PC-9 (cell line): ENCODE measurements around the gene ANKRD33B. TPM values are rescaled to one million over a fixed set of nuclear protein-coding genes. Genes with fewer than 3 reads are reported as not detected.

Source experiments
- BruUV-seq: library from RNA; stranded (reverse); fragments of 400-500 nt; replicated peaks from 2 replicates; lab custom pipeline; 2021; lab: Mats Ljungman, UMichigan
- CTCF ChIA-PET: fragments of 300-600 bp; sonication (Branson Sonifier 250); formaldehyde crosslinking; loops from one replicate; lab custom pipeline; 2022; ENCODE audit warnings: antibody characterized with exemption; lab: Charles Lee
- POLR2A ChIA-PET: fragments of 300-600 bp; sonication (Branson Sonifier 250); formaldehyde crosslinking; loops from one replicate; lab custom pipeline; 2022; ENCODE audit warnings: antibody characterized with exemption; ENCODE audit not compliant: unreplicated experiment; lab: Charles Lee
- DNase-seq, 2 experiments: peaks; one replicate each; pipeline versions ENCODE4 v3.0.0 to v3.0.0-alpha.2; 2015 to 2022; ENCODE audit warnings: mixed read lengths in 1 of 2
- H2AFZ ChIP-seq: fragments of 200-600 bp; sonication (generic); 2 replicates; pipeline ENCODE4 v1.8.1; 2017; ENCODE audit warnings: antibody characterized with exemption
- H3F3A ChIP-seq: fragments of 200-600 bp; sonication (generic); 2 replicates; pipeline ENCODE4 v1.8.1; 2017; ENCODE audit warnings: antibody characterized with exemption, mild to moderate bottlenecking, low read depth; ENCODE audit not compliant: insufficient read depth
- H3K27ac ChIP-seq: fragments of 200-600 bp; sonication (generic); 2 replicates; pipeline ENCODE4 v1.6.1; 2016; ENCODE audit warnings: mixed run types
- H3K27me3 ChIP-seq: fragments of 200-600 bp; sonication (generic); 2 replicates; pipeline ENCODE4 v1.6.1; 2016; ENCODE audit warnings: low read depth, mixed run types; ENCODE audit not compliant: insufficient read depth
- H3K36me3 ChIP-seq: fragments of 200-600 bp; sonication (generic); 2 replicates; pipeline ENCODE4 v1.6.1; 2016; ENCODE audit warnings: low read depth, mixed run types
- H3K4me1 ChIP-seq: fragments of 200-600 bp; sonication (generic); replicated peaks from 2 replicates; pipeline ENCODE4 v1.6.1; 2016; ENCODE audit warnings: mixed run types; ENCODE audit not compliant: insufficient read depth
- H3K4me2 ChIP-seq: fragments of 200-600 bp; sonication (generic); 2 replicates; pipeline ENCODE4 v1.6.1; 2017; ENCODE audit warnings: mixed run types
- H3K4me3 ChIP-seq: fragments of 200-600 bp; sonication (generic); 2 replicates; pipeline ENCODE4 v1.6.1; 2016; ENCODE audit warnings: mixed run types
- H3K79me2 ChIP-seq: fragments of 200-600 bp; sonication (generic); 2 replicates; pipeline ENCODE4 v1.6.1; 2017; ENCODE audit warnings: low read depth, mixed run types
- H3K9me2 ChIP-seq: fragments of 200-600 bp; sonication (generic); 2 replicates; pipeline ENCODE4 v1.8.1; 2017; ENCODE audit warnings: mild to moderate bottlenecking; ENCODE audit not compliant: insufficient read depth
- H3K9me3 ChIP-seq: fragments of 200-600 bp; sonication (generic); 2 replicates; pipeline ENCODE4 v1.8.1; 2016; ENCODE audit warnings: low read depth; ENCODE audit not compliant: insufficient read depth
- H4K20me1 ChIP-seq: fragments of 200-600 bp; sonication (generic); 2 replicates; pipeline ENCODE4 v1.8.1; 2017; ENCODE audit not compliant: insufficient read depth
- CTCF ChIP-seq: fragments of 200-600 bp; sonication (generic); conservative IDR thresholded peaks from 2 replicates; pipeline ENCODE4 v1.6.1; 2017; ENCODE audit warnings: mixed run types, antibody characterized with exemption, mild to moderate bottlenecking, moderate library complexity
- EZH2 ChIP-seq: fragments of 200-600 bp; sonication (generic); IDR thresholded peaks from 2 replicates; pipeline ENCODE4 v1.8.0; 2017; ENCODE audit warnings: antibody characterized with exemption, low read depth
- intact Hi-C: fragments of 100-400 bp; cut with micrococcal nuclease; formaldehyde crosslinking; loops from one replicate; pipeline ENCODE4 v1.10.0; 2022; ENCODE audit not compliant: unreplicated experiment
- total RNA-seq: library from RNA; stranded (reverse); gene quantifications from 2 replicates; pipeline ENCODE4 v1.2.3, GENCODE V29; 2021

The ANKRD33B gene
- total RNA-seq, 1 experiment from 2014 or later: 32.1 TPM

GRCh38 chr5:10528827-10529226 is 35.0 kb upstream of the ANKRD33B start:
- Histone ChIP-seq H3F3A (peaks cover 7% of the 10 kb centered on the region; the same call in 1 of the 2 replicates), H2AFZ (no peak overlapping the region), H3K4me1 (peaks cover 36% of the 10 kb centered on the region), H3K4me2 (no peak overlapping the region), H3K36me3 (no peaks in the 10 kb centered on the region), H3K9me3 (no peaks in the 10 kb centered on the region), H3K4me3 (no peak overlapping the region), H3K27me3 (no peaks in the 10 kb centered on the region), H4K20me1 (no peaks in the 10 kb centered on the region), H3K79me2 (no peaks in the 10 kb centered on the region), H3K9me2 (no peaks in the 10 kb centered on the region), H3K27ac (no peak overlapping the region)
- CTCF ChIA-PET: interaction anchor here (0.6 kb wide), 1 partner anchor 394 kb away, joined by 3 read pairs; no protein-coding TSS in a partner anchor
- POLR2A ChIA-PET: interaction anchor here (0.6 to 0.7 kb wide), 4 partner anchors 12 to 1011 kb away, joined by 3 to 10 read pairs (median 6); partner anchors contain the start of gene MARCHF6
- DNase-seq: no peak
- no TSS peak for BruUV-seq
- TF ChIP-seq CTCF: no peak
- no peak for TF ChIP-seq EZH2
- intact Hi-C loops: loop anchor here (1.0 kb wide), 1 partner anchor 76 kb away; no protein-coding TSS in a partner anchor

- H3K9me2 ChIP-seq: no peaks in the 10 kb centered on the region
- H3F3A ChIP-seq: no peaks in the 10 kb centered on the region
- TF ChIP-seq EZH2 (no peak), CTCF (no peak)
- no peak overlapping the region for H3K4me3 ChIP-seq
- no peak overlapping the region for H3K27ac ChIP-seq
- ChIA-PET POLR2A (no interaction called here), CTCF (no interaction called here)
- peaks cover 25% of the 10 kb centered on the region for H3K4me1 ChIP-seq
- no peak overlapping the region for H2AFZ ChIP-seq
- intact Hi-C loops: no loop called here
- DNase-seq: no peak
- H3K9me3 ChIP-seq: no peaks in the 10 kb centered on the region
- H3K4me2 ChIP-seq: no peak overlapping the region
- no TSS peak for BruUV-seq
- no peaks in the 10 kb centered on the region for H3K27me3 ChIP-seq
- no peaks in the 10 kb centered on the region for H3K36me3 ChIP-seq
- H3K79me2 ChIP-seq: no peaks in the 10 kb centered on the region
- no peaks in the 10 kb centered on the region for H4K20me1 ChIP-seq
These were observed 33.1 kb upstream of the ANKRD33B start for GRCh38 chr5:10530601-10531320.

- Histone ChIP-seq H3K27ac (no peak overlapping the region), H4K20me1 (no peaks in the 10 kb centered on the region), H3K9me2 (no peaks in the 10 kb centered on the region), H3K36me3 (no peaks in the 10 kb centered on the region), H3K4me2 (no peak overlapping the region), H3K4me1 (peaks cover 10% of the 10 kb centered on the region; the same call in 1 of the 2 replicates), H3F3A (no peaks in the 10 kb centered on the region), H3K4me3 (no peak overlapping the region), H3K9me3 (no peaks in the 10 kb centered on the region), H2AFZ (no peak overlapping the region), H3K79me2 (no peaks in the 10 kb centered on the region), H3K27me3 (no peaks in the 10 kb centered on the region)
- no TSS peak for BruUV-seq
- ChIA-PET POLR2A (no interaction called here), CTCF (no interaction called here)
- no peak for DNase-seq
- intact Hi-C loops: no loop called here
- no peak for TF ChIP-seq EZH2
- TF ChIP-seq CTCF: no peak
These were observed 31.4 kb upstream of the ANKRD33B start for GRCh38 chr5:10532421-10532820.
